H1 (cell line): ENCODE measurements around the gene PCNP. TPM values are rescaled to one million over a fixed set of nuclear protein-coding genes. Genes with fewer than 3 reads are reported as not detected.

Experiments used
- CHD1 ChIP-seq: IDR thresholded peaks from 2 replicates; pipeline ENCODE4 v1.6.1; 2012; ENCODE audit warnings: low read depth, low read length, improper control_type of control experiment
- CHD2 ChIP-seq: IDR thresholded peaks from 2 replicates; pipeline ENCODE4 v1.6.1; 2012; ENCODE audit warnings: low read length, improper control_type of control experiment
- GABPA ChIP-seq: IDR thresholded peaks from 2 replicates; pipeline ENCODE4 v1.6.1; 2011; ENCODE audit warnings: mild to moderate bottlenecking, low read length, moderate library complexity, borderline replicate concordance; ENCODE audit not compliant: insufficient read depth
- KDM1A ChIP-seq: fragments of 200-600, 300-600 bp; sonication (generic); IDR thresholded peaks from 2 replicates; pipeline ENCODE4 v1.7.1; 2016; ENCODE audit warnings: mild to moderate bottlenecking, low read length, borderline replicate concordance
- RNF2 ChIP-seq: fragments of 200-900, 300-1000 bp; sonication (generic); IDR thresholded peaks from 2 replicates; pipeline ENCODE4 v1.7.1; 2016; ENCODE audit warnings: borderline replicate concordance, low read depth, mild to moderate bottlenecking, antibody characterized with exemption, low read length; ENCODE audit not compliant: poor library complexity, severe bottlenecking; ENCODE audit errors: missing control alignments
- SP4 ChIP-seq: IDR thresholded peaks from 2 replicates; pipeline ENCODE4 v1.6.1; 2012; ENCODE audit warnings: low read length, inconsistent platforms
- TAF7 ChIP-seq: optimal IDR thresholded peaks from 2 replicates; pipeline ENCODE3; 2011; ENCODE audit warnings: low read depth, mild to moderate bottlenecking, inconsistent platforms, low read length, moderate library complexity, borderline replicate concordance
- polyA plus RNA-seq, 7 experiments: library from polyadenylated mRNA; depleted of rRNA in 3 of 7; stranded (reverse) in 5 of 7; unstranded in 2 of 7; fragments of >200 nt in 5 of 7; fragments of 200-250 nt in 2 of 7; gene quantifications; 1 replicate in 5 of 7; 2 replicates in 1 of 7; 4 replicates in 1 of 7; pipeline versions ENCODE4 v1.2.1 to v1.2.3, GENCODE V29; 2011 to 2013; ENCODE audit warnings: missing spikeins in 2 of 7, mixed read lengths in 2 of 7
- total RNA-seq: library from RNA; stranded (reverse); fragmentation: NEBNext Ultra II Directional; extraction: Animal tissue kit (Norgen Biotek cat#: 25700); gene quantifications from 2 replicates; pipeline ENCODE4 v1.2.1, GENCODE V29; 2021

The PCNP gene
- total and polyA plus RNA-seq, 2 of the 8 experiments (the other 6 are each of a cell fraction or from before 2014, with no cell fraction given): 29.1 to 192 TPM

- no peak for TF ChIP-seq KDM1A
- no peak for TF ChIP-seq CHD2
- no peak for TF ChIP-seq CHD1
- no peak for TF ChIP-seq SP4
- no peak for TF ChIP-seq TAF7
- no peak for TF ChIP-seq RNF2
- no peak for TF ChIP-seq GABPA
Observed at GRCh38 chr3:101571028-101571895, 2.7 kb upstream of the PCNP start (continued).
